SJCRH30 (cell line): ENCODE results near the gene SUV39H1. TPM values are rescaled to one million over a fixed set of nuclear protein-coding genes. Genes with fewer than 3 reads are reported as not detected.

Experiments used
- DNase-seq, 2 experiments: peaks; one replicate each; pipeline ENCODE4 v3.0.0-alpha.2; 2015 to 2020
- H3K27ac ChIP-seq: fragments of 250-450 bp; sonication (Bioruptor Pico); 2 replicates; pipeline ENCODE4 v1.5.1; 2020; ENCODE audit warnings: mild to moderate bottlenecking, moderate library complexity
- H3K27me3 ChIP-seq: fragments of 250-450 bp; sonication (Bioruptor Pico); 2 replicates; pipeline ENCODE4 v1.5.1; 2020; ENCODE audit warnings: mild to moderate bottlenecking, moderate library complexity
- H3K36me3 ChIP-seq: fragments of 250-450 bp; sonication (Bioruptor Pico); 2 replicates; pipeline ENCODE4 v1.5.1; 2020; ENCODE audit warnings: mild to moderate bottlenecking, moderate library complexity
- H3K4me1 ChIP-seq: fragments of 250-450 bp; sonication (Bioruptor Pico); 2 replicates; pipeline ENCODE4 v1.5.1; 2020; ENCODE audit warnings: mild to moderate bottlenecking, moderate library complexity
- H3K4me3 ChIP-seq: fragments of 250-450 bp; sonication (Bioruptor Pico); 2 replicates; pipeline ENCODE4 v1.5.1; 2020; ENCODE audit warnings: mild to moderate bottlenecking, moderate library complexity
- H3K9me3 ChIP-seq: fragments of 250-450 bp; sonication (Bioruptor Pico); replicated peaks from 2 replicates; pipeline ENCODE4 v1.5.1; 2020; ENCODE audit warnings: mild to moderate bottlenecking, moderate library complexity
- total RNA-seq: library from RNA; depleted of rRNA; stranded (reverse); fragments of >200 nt; shearing (Covaris generic); gene quantifications from 2 replicates; pipeline ENCODE4 v1.2.3, GENCODE V29; 2014

SUV39H1 gene
- total RNA-seq, 1 experiment from 2014 or later, result 10.2 TPM

GRCh38 chrX:48698306-48698705 lies 1.8 kb downstream of the SUV39H1 start:
- H3K4me1 ChIP-seq, result no peaks in the 10 kb centered on the region
- H3K9me3 ChIP-seq, result no peaks in the 10 kb centered on the region
- no peaks in the 10 kb centered on the region for H3K27me3 ChIP-seq
- H3K27ac ChIP-seq, result no peak overlapping the region
- no peak for DNase-seq
- H3K36me3 ChIP-seq, result no peaks in the 10 kb centered on the region
- H3K4me3 ChIP-seq, result no peak overlapping the region

- no peaks in the 10 kb centered on the region for H3K27me3 ChIP-seq
- H3K9me3 ChIP-seq, result no peaks in the 10 kb centered on the region
- H3K4me1 ChIP-seq, result no peaks in the 10 kb centered on the region
- no peak overlapping the region for H3K27ac ChIP-seq
- no peak for DNase-seq
- H3K36me3 ChIP-seq, result no peaks in the 10 kb centered on the region
- no peak overlapping the region for H3K4me3 ChIP-seq
These were observed 3.7 kb downstream of the SUV39H1 start for GRCh38 chrX:48700246-48700645.

- no peak overlapping the region for H3K27ac ChIP-seq
- DNase-seq, result no peak
- H3K4me3 ChIP-seq, result no peak overlapping the region
- no peaks in the 10 kb centered on the region for H3K36me3 ChIP-seq
- H3K9me3 ChIP-seq, result no peaks in the 10 kb centered on the region
- H3K4me1 ChIP-seq, result no peaks in the 10 kb centered on the region
- H3K27me3 ChIP-seq, result no peaks in the 10 kb centered on the region
These were observed 4.6 kb downstream of the SUV39H1 start for GRCh38 chrX:48700951-48701653.

GRCh38 chrX:48702032-48702431 lies 5.5 kb downstream of the SUV39H1 start:
- Histone ChIP-seq H3K36me3 (no peaks in the 10 kb centered on the region), H3K9me3 (no peaks in the 10 kb centered on the region), H3K27ac (no peak overlapping the region), H3K27me3 (no peaks in the 10 kb centered on the region), H3K4me3 (no peak overlapping the region), H3K4me1 (no peaks in the 10 kb centered on the region)
- DNase-seq, result no peak

- Histone ChIP-seq H3K36me3 (no peaks in the 10 kb centered on the region), H3K27me3 (no peaks in the 10 kb centered on the region), H3K9me3 (no peaks in the 10 kb centered on the region), H3K4me3 (no peak overlapping the region), H3K27ac (no peak overlapping the region), H3K4me1 (no peaks in the 10 kb centered on the region)
- no peak for DNase-seq
These were observed 6.2 kb downstream of the SUV39H1 start for GRCh38 chrX:48702716-48703115.

GRCh38 chrX:48703228-48703627 lies 6.7 kb downstream of the SUV39H1 start:
- Histone ChIP-seq H3K4me3 (no peak overlapping the region), H3K9me3 (no peaks in the 10 kb centered on the region), H3K27me3 (no peaks in the 10 kb centered on the region), H3K27ac (no peak overlapping the region), H3K4me1 (no peaks in the 10 kb centered on the region), H3K36me3 (no peaks in the 10 kb centered on the region)
- no peak for DNase-seq

- DNase-seq, result no peak
- Histone ChIP-seq H3K36me3 (no peaks in the 10 kb centered on the region), H3K27me3 (no peaks in the 10 kb centered on the region)
These were observed 7.3 kb downstream of the SUV39H1 start for GRCh38 chrX:48703642-48704481.

GRCh38 chrX:48705871-48706270 lies 9.3 kb downstream of the SUV39H1 start:
- no peaks in the 10 kb centered on the region for H3K36me3 ChIP-seq
- H3K27ac ChIP-seq, result no peak overlapping the region
- no peak overlapping the region for H3K4me3 ChIP-seq
- no peaks in the 10 kb centered on the region for H3K9me3 ChIP-seq
- no peaks in the 10 kb centered on the region for H3K4me1 ChIP-seq
- no peaks in the 10 kb centered on the region for H3K27me3 ChIP-seq
- no peak for DNase-seq

More at GRCh38 chrX:48703642-48704481, 7.3 kb downstream of the SUV39H1 start:
- no peaks in the 10 kb centered on the region for H3K4me1 ChIP-seq
- no peaks in the 10 kb centered on the region for H3K9me3 ChIP-seq
- no peak overlapping the region for H3K27ac ChIP-seq
- H3K4me3 ChIP-seq, result no peak overlapping the region

- Histone ChIP-seq H3K27ac (no peak overlapping the region), H3K9me3 (no peaks in the 10 kb centered on the region), H3K36me3 (no peaks in the 10 kb centered on the region), H3K4me1 (no peaks in the 10 kb centered on the region), H3K4me3 (no peak overlapping the region), H3K27me3 (no peaks in the 10 kb centered on the region)
- no peak for DNase-seq
These were observed 13.1 kb downstream of the SUV39H1 start for GRCh38 chrX:48709522-48710112.

- Histone ChIP-seq H3K27ac (no peak overlapping the region), H3K4me1 (no peaks in the 10 kb centered on the region), H3K36me3 (no peaks in the 10 kb centered on the region), H3K4me3 (no peak overlapping the region), H3K9me3 (no peaks in the 10 kb centered on the region), H3K27me3 (no peaks in the 10 kb centered on the region)
- no peak for DNase-seq
These were observed 14.8 kb downstream of the SUV39H1 start for GRCh38 chrX:48711162-48711928.

- Histone ChIP-seq H3K27me3 (no peaks in the 10 kb centered on the region), H3K27ac (no peak overlapping the region), H3K4me3 (no peak overlapping the region), H3K4me1 (no peaks in the 10 kb centered on the region), H3K36me3 (no peaks in the 10 kb centered on the region), H3K9me3 (no peaks in the 10 kb centered on the region)
- no peak for DNase-seq
These were observed 15.5 kb downstream of the SUV39H1 start for GRCh38 chrX:48711929-48712505.

GRCh38 chrX:48713847-48714246 lies 17.3 kb downstream of the SUV39H1 start:
- no peaks in the 10 kb centered on the region for H3K36me3 ChIP-seq
- no peaks in the 10 kb centered on the region for H3K9me3 ChIP-seq
- no peak overlapping the region for H3K27ac ChIP-seq

GRCh38 chrX:48714573-48714972 lies 18.0 kb downstream of the SUV39H1 start:
- Histone ChIP-seq H3K9me3 (no peaks in the 10 kb centered on the region), H3K4me3 (no peak overlapping the region), H3K36me3 (no peaks in the 10 kb centered on the region), H3K27ac (no peak overlapping the region), H3K27me3 (no peaks in the 10 kb centered on the region), H3K4me1 (no peaks in the 10 kb centered on the region)
- no peak for DNase-seq

More at GRCh38 chrX:48713847-48714246, 17.3 kb downstream of the SUV39H1 start:
- no peaks in the 10 kb centered on the region for H3K4me1 ChIP-seq
- no peaks in the 10 kb centered on the region for H3K27me3 ChIP-seq
- H3K4me3 ChIP-seq, result no peak overlapping the region
- no peak for DNase-seq

GRCh38 chrX:48715072-48715471 lies 18.5 kb downstream of the SUV39H1 start:
- Histone ChIP-seq H3K36me3 (no peaks in the 10 kb centered on the region), H3K27ac (no peak overlapping the region), H3K27me3 (no peaks in the 10 kb centered on the region), H3K4me1 (no peaks in the 10 kb centered on the region), H3K9me3 (no peaks in the 10 kb centered on the region), H3K4me3 (no peak overlapping the region)
- DNase-seq, result peak in 1 of 2 experiments; percentile 17
